ENCODE results near the gene CDIP1. TPM values are rescaled to one million over a fixed set of nuclear protein-coding genes. Genes with fewer than 3 reads are reported as not detected.

Gene CDIP1
- total RNA-seq, 1 experiment from 2014 or later, result 49.7 TPM

GRCh38 chr16:4534151-4534790, 4.3 kb downstream of the CDIP1 start:
- DNase-seq, result no peak
- Mint-ChIP-seq H3K27ac (peak overlapping the region in 1 of 3 experiments; percentile 89; a peak in 1 of 7 replicates), H3K27me3 (ENCODE audit: low read depth) (peaks cover 11% of the 10 kb centered on the region), H3K4me3 (no peak overlapping the region), H3K36me3 (ENCODE audit: insufficient read depth in 1 of 3, low read depth in 3 of 3) (peaks cover 28 to 37% (median 29%) of the 10 kb centered on the region in 3 experiments), H3K4me1 (peaks cover 38% of the 10 kb centered on the region in 2 experiments), H3K9me3 (peaks cover 6 to 7% of the 10 kb centered on the region in 2 experiments)
- TF ChIP-seq CTCF (conservative IDR thresholded peaks at IDR 0.05), result no peak
- H3K27me3 ChIP-seq (ENCODE audit: insufficient read depth, low read length), result no peaks in the 10 kb centered on the region
- H2AK5ac ChIP-seq (ENCODE audit: insufficient read length, low read length), result no peak overlapping the region
- no peak overlapping the region for H4K5ac ChIP-seq (ENCODE audit: insufficient read length, low read depth, low read length)
- no peak overlapping the region for H4K91ac ChIP-seq (ENCODE audit: insufficient read length, low read depth, low read length)
- peaks cover 2% of the 10 kb centered on the region; the same call in 1 of the 2 replicates for H3K79me2 ChIP-seq (ENCODE audit: insufficient read depth, low read length)
- peaks cover 7% of the 10 kb centered on the region for H3K23me2 ChIP-seq (ENCODE audit: insufficient read length, low read depth, low read length, poor library complexity, severe bottlenecking)
- H2BK5ac ChIP-seq (ENCODE audit: insufficient read length, low read length), result no peak overlapping the region
- no peak overlapping the region for H2BK120ac ChIP-seq (ENCODE audit: low read depth, low read length, poor library complexity, severe bottlenecking)
- WGBS (ENCODE audit: extremely low coverage, insufficient read length, low lambda C conversion rate), result no CpG with 5 or more reads among the region's 13 CpGs
- H3K27ac ChIP-seq (ENCODE audit: insufficient read length, low read depth, low read length), result no peak overlapping the region
- H3K23ac ChIP-seq (ENCODE audit: insufficient read length, low read depth, low read length), result no peak overlapping the region
- no peak overlapping the region for H2BK12ac ChIP-seq (ENCODE audit: insufficient read length, low read depth, low read length)
- H2BK20ac ChIP-seq (ENCODE audit: low read depth, low read length, poor library complexity, severe bottlenecking), result no peak overlapping the region
- no peaks in the 10 kb centered on the region for H3K79me1 ChIP-seq (ENCODE audit: insufficient read depth, low read depth, low read length, poor library complexity, severe bottlenecking)
- H3K4me1 ChIP-seq (ENCODE audit: insufficient read depth, low read length), result peaks cover 4% of the 10 kb centered on the region; the same call in 1 of the 2 replicates
- no peak overlapping the region for H2BK15ac ChIP-seq (ENCODE audit: low read depth, low read length)
- no peaks in the 10 kb centered on the region for H4K20me1 ChIP-seq (ENCODE audit: control insufficient read depth, insufficient read depth, insufficient read length)
- H3T11ph ChIP-seq (ENCODE audit: low read length), result no peak overlapping the region
- H3K14ac ChIP-seq (ENCODE audit: insufficient read depth, low read length), result no peak overlapping the region
- H3K56ac ChIP-seq (ENCODE audit: insufficient read length, low read depth, low read length), result no peak overlapping the region
- no peak overlapping the region for H2AFZ ChIP-seq (ENCODE audit: low read length)
- no peak overlapping the region for H3K18ac ChIP-seq (ENCODE audit: insufficient read length, low read depth, low read length)
- no peaks in the 10 kb centered on the region for H3K9me3 ChIP-seq (ENCODE audit: control insufficient read depth, low read depth, low read length)
- H3K4me2 ChIP-seq (ENCODE audit: insufficient read depth, insufficient read length, low read length), result no peak overlapping the region
- H4K8ac ChIP-seq (replicated peaks; ENCODE audit: insufficient read length, low read depth, low read length), result no peak overlapping the region
- H3K9ac ChIP-seq (ENCODE audit: extremely low read depth, insufficient read length, low read length), result no peak overlapping the region
- no peak overlapping the region for H3K4ac ChIP-seq (ENCODE audit: low read depth, low read length)
